Activated CD8-positive, alpha-beta memory T cell treated with anti-CD3 and anti-CD28 coated beads for 24 hours (primary cell): ENCODE results near the gene SHISAL2A.

ENCODE experiments used
- DNase-seq: peaks from one replicate; pipeline ENCODE4 v3.0.0-alpha.2; 2020

SHISAL2A gene

GRCh38 chr1:52623812-52624211, 9.2 kb upstream of the SHISAL2A start:
- no peak for DNase-seq

GRCh38 chr1:52627028-52627427, 5.9 kb upstream of the SHISAL2A start:
- no peak for DNase-seq

- DNase-seq: no peak
Measured at GRCh38 chr1:52628614-52629324, 4.2 kb upstream of the SHISAL2A start.

- DNase-seq: no peak
Measured at GRCh38 chr1:52629325-52629643, 3.7 kb upstream of the SHISAL2A start.

GRCh38 chr1:52629667-52630066, 3.3 kb upstream of the SHISAL2A start:
- DNase-seq: no peak

GRCh38 chr1:52631759-52632331, 1.1 kb upstream of the SHISAL2A start:
- DNase-seq: peak; percentile 69

- peak; percentile 86 for DNase-seq
Measured at GRCh38 chr1:52633291-52633754, 355 bp downstream of the SHISAL2A start.

- peak; percentile 70 for DNase-seq
Measured at GRCh38 chr1:52634111-52634510, 1.1 kb downstream of the SHISAL2A start.

GRCh38 chr1:52635321-52636089, 2.5 kb downstream of the SHISAL2A start:
- DNase-seq: peak; percentile 54

- peak; percentile 83 for DNase-seq
Measured at GRCh38 chr1:52636721-52637695, 4.0 kb downstream of the SHISAL2A start.

- peak; percentile 54 for DNase-seq
Measured at GRCh38 chr1:52637946-52638345, 5.0 kb downstream of the SHISAL2A start.

GRCh38 chr1:52640697-52641096, 7.7 kb downstream of the SHISAL2A start:
- peak; percentile 43 for DNase-seq

GRCh38 chr1:52641307-52641706, 8.3 kb downstream of the SHISAL2A start:
- DNase-seq: peak; percentile 51

GRCh38 chr1:52645261-52645660, 12.3 kb downstream of the SHISAL2A start:
- peak; percentile 37 for DNase-seq

- DNase-seq: no peak
Measured at GRCh38 chr1:52651904-52652303, 18.9 kb downstream of the SHISAL2A start.

- no peak for DNase-seq
Measured at GRCh38 chr1:52653207-52653849, 20.4 kb downstream of the SHISAL2A start.

- DNase-seq: no peak
Measured at GRCh38 chr1:52654063-52654462, 21.1 kb downstream of the SHISAL2A start.

- no peak for DNase-seq
Measured at GRCh38 chr1:52657702-52658101, 24.7 kb downstream of the SHISAL2A start.

GRCh38 chr1:52658795-52659194, 25.8 kb downstream of the SHISAL2A start:
- DNase-seq: no peak

- peak; percentile 70 for DNase-seq
Measured at GRCh38 chr1:52659356-52659755, 26.4 kb downstream of the SHISAL2A start.

GRCh38 chr1:52659851-52660596, 27.1 kb downstream of the SHISAL2A start:
- no peak for DNase-seq
